HG02610 (cell line): ENCODE measurements around the gene HSBP1.

Experiments used
- ATAC-seq: cut with Tn5 transposase; IDR thresholded peaks from one replicate; pipeline ENCODE4 v1.9.1; 2021; ENCODE audit warnings: mild to moderate bottlenecking, moderate library complexity; ENCODE audit not compliant: unreplicated experiment

Gene HSBP1

DNA sequence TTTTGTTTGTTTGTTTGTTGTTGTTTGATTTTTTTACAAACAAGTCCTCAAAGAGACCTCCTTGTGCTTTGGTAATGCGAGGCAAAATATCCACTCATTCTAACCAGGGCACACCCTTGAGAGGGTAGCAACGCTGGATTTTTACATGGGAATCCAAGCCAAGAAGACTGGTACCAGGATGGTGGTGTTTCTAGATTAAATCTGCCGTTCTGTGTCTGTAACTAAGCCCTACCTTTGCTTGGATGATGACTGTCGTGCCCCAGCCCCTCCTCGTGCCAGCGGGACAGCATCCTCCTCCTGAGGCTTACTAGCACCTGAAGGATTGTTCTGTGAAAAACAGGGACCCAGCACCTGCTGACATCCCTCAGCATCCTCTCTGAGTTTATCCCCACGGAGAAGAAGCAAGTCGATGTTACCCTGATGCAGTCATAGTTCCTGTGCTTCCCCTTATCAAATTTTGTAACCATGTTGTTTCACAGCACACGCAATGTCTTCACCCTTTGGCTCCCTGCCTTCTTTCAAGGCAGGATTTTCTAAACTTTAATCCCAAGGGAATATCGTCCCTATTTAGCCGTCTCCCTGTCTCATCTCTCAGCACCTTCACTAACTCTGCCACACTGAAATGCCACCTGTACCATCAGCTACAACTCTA, 5.1 kb upstream of the HSBP1 start:
- no peak for ATAC-seq

GRCh38 chr16:83803811-83804210, 4.0 kb upstream of the HSBP1 start:
- no peak for ATAC-seq

GRCh38 chr16:83804366-83804765, 3.4 kb upstream of the HSBP1 start:
- ATAC-seq = no peak

GRCh38 chr16:83806036-83806435, 1.7 kb upstream of the HSBP1 start:
- no peak for ATAC-seq

DNA sequence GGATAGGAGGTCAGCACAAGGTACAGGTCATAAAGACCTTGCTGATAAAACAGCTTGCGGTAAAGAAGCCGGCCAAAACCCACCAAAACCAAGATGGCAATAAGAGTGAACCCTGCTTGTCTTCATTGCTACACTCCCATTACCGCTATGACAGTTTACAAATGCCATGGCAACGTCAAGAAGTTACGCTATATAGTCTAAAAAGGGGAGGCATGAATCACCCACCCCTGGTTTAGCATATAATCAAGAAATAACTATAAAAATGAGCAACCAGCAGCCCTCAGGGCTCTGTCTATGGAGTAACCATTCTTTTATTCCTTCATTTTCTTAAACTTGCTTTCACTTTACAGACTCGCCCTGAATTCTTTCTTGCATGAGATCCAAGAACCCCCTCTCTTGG, 1.0 kb upstream of the HSBP1 start:
- ATAC-seq = no peak

DNA sequence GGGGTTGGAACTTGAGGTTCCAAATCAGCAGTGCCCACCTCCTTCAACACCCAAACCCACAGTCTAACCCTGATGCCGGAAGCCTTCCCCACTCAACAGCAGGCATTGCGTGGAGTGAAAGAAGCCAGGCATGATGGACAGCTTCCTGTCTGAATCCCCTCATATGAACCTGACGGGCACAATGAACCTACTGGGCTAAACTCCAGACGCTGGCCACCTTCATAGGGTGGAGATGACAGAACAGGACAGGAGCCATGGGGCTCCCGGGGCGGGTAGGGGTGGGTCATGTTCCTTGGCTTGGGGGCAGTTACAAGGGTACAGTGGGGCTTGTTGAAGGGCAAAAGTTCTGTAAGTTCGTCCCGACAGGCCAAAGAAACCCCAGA, 460 bp upstream of the HSBP1 start:
- no peak for ATAC-seq

GRCh38 chr16:83808573-83809014, 816 bp downstream of the HSBP1 start:
- ATAC-seq = no peak

DNA sequence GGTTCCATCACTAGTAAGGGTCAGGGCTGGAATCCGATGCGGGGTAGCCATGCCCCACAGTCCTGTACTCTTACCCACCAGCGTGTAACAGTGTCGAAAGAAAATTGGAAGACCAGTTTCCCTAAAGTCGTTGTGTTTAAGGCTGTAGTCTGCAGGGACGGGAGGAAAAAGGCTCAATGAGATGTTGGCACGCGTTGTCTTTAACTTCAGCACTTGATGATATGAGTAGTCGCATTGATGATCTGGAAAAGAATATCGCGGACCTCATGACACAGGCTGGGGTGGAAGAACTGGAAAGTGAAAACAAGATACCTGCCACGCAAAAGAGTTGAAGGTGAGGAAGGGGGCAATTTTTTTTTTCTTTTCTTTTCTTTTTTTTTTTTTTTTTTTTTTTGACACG, 1.3 kb downstream of the HSBP1 start:
- no peak for ATAC-seq

DNA sequence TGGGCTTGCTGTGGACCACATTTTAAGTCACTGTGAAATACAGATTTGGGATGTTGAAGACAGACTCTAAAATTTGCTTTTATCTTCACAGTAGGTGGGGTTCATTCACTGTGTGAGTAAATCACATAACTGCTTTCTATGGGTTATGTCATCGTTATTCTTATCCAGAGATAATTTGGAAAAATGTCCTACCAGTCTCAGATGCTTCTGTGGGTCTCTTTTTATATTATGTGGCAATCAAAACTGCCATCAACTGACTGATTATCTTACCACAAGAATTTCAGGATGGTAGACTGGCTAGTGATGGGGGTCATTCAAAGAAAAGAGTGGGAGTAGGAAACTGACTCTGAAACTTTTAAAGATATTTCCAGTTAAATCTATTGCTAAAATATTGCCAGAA, 3.1 kb downstream of the HSBP1 start:
- no peak for ATAC-seq

DNA sequence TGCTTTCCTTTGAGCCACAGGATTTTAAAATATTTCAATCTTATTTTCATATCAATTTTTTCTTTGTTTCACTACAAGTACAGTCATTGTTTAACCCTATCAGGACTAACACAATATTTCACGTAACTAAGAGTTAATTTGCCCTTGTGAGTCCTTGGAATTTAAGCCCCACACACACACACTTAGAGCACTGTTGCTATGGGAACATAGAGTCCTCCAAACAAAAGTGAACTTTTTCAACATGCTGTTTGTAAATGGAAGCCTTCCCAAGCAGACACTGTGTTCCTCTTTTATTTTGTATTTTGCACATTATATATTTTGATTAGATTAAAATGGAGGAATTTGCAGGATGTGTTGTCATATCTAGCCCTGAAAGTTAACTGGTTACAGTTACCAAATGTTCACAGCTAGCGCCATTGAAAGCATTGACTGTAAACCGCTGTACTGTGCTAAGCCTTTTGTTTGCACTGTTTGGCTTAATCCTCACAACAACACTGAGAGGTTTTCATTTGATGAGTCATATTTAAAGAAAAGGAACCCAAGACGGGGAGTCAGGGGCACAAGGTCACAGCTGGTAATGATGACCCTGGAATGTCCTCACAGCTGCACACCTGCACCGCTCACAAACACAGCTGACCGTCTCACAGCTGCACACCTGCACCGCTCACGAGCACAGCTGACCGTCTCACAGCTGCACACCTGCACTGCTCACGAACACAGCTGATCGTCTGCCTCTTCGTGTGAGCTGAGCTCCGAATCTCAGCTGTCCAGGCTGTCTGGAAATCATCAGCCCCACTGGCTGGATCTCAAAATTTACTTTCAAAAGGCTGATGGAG, 6.3 kb downstream of the HSBP1 start:
- ATAC-seq = no peak

- no peak for ATAC-seq
These were observed 6.8 kb downstream of the HSBP1 start for GRCh38 chr16:83814659-83814985.

- no peak for ATAC-seq
These were observed 9.2 kb downstream of the HSBP1 start for GRCh38 chr16:83817022-83817421.

- no peak for ATAC-seq
These were observed 10.5 kb downstream of the HSBP1 start for GRCh38 chr16:83818276-83818675.

DNA sequence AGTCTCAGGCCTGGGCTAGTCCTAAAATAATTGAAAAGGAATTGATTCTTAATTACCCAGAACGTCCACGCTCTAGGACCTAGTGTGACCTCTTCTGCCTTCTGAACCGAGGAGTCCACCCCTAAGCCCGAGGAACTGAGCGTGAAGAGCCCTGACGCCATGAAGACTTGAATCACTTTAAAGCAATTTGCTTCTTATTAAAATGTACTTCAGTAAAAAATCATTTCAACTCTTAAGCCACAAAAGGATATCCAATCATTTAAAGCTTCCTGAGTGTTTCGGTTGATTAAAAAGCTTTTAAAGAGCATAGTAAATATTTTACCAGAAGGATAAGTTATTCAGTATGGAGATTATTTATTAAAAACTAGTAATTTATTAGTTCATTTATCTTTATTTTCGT, 11.6 kb downstream of the HSBP1 start:
- no peak for ATAC-seq

DNA sequence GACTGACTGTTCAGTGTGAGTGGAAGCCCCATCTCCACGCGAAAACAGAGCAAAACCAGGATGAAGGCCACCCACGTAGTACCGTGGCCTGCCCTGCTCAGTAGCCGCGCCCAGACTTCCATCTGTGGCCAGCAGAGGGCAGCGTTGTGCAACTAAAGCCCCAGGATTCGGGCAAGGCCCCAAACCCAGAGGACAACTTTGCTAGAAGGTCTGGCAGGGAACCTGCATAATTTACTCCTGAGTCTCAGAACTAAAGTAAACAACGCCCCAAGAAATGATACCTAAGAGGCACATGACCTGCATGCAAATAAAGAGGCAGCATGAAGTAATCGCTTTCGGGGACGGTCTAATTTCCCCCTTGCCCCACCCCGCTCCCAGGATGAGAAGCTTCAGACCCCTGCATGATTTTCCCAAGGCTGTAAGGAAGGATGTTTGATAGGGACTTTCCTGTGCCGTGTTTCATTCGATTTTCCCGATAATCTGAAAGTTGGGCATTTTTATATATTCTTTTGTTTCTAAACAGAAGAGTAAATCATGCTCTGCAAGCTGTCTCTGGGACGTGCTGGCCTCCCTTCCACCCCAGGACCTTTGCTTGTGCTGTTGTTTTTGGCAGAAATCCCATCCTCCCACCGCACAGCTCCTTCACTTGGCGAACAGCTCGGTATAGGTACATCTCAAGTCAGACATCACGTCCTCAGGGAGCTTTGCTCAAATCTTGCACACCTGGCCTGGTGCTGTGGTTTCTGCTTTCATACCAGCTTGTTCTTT, 18.6 kb downstream of the HSBP1 start:
- ATAC-seq = no peak

- no peak for ATAC-seq
These were observed 22.5 kb downstream of the HSBP1 start for GRCh38 chr16:83830091-83830768.

GRCh38 chr16:83830769-83831455, 23.1 kb downstream of the HSBP1 start:
- no peak for ATAC-seq

- ATAC-seq = no peak
These were observed 23.7 kb downstream of the HSBP1 start for GRCh38 chr16:83831456-83831987.

DNA sequence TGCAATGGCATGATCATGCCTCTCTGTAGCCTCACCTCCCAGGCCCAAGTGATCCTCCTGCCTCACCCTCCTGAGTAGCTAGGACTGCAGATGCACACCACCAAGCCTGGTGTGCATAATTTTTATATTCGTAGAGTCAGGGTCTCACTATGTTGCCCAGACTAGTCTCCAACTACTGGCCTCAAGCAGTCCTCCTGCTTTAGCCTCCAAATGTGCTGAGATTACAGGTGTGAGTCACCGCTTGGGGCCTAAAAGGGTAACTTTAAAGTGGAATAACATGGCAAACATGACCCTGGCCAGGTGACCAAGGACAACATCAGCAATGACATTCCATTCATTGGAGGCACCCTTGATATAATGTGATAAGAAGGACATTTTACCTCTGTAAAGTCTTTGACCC, 26.1 kb downstream of the HSBP1 start:
- ATAC-seq = no peak
